ENCODE results near the gene CACNA1C.

Gene CACNA1C

GRCh38 chr12:2283916-2284315, 231.1 kb downstream of the CACNA1C start:
- Histone ChIP-seq H3K36me3 (ENCODE audit: insufficient read depth, low read length) (no peaks in the 10 kb centered on the region), H3K27me3 (ENCODE audit: insufficient read depth, low read length) (peaks cover 14% of the 10 kb centered on the region), H2AFZ (ENCODE audit: low read depth, low read length) (no peak overlapping the region), H3K4me1 (ENCODE audit: insufficient read depth, low read length) (no peaks in the 10 kb centered on the region), H3K9me3 (ENCODE audit: low read length) (no peaks in the 10 kb centered on the region), H3K4me3 (ENCODE audit: low read length) (no peak overlapping the region)

GRCh38 chr12:2284321-2284813, 231.6 kb downstream of the CACNA1C start:
- Histone ChIP-seq H2AFZ (ENCODE audit: low read depth, low read length) (no peak overlapping the region), H3K36me3 (ENCODE audit: insufficient read depth, low read length) (no peaks in the 10 kb centered on the region), H3K27me3 (ENCODE audit: insufficient read depth, low read length) (peaks cover 14% of the 10 kb centered on the region), H3K9me3 (ENCODE audit: low read length) (no peaks in the 10 kb centered on the region), H3K4me1 (ENCODE audit: insufficient read depth, low read length) (no peaks in the 10 kb centered on the region), H3K4me3 (ENCODE audit: low read length) (no peak overlapping the region)

GRCh38 chr12:2284857-2285256, 232.1 kb downstream of the CACNA1C start:
- no peak overlapping the region for H3K4me3 ChIP-seq (ENCODE audit: low read length)
- H3K27me3 ChIP-seq (ENCODE audit: insufficient read depth, low read length), result peaks cover 14% of the 10 kb centered on the region
- H3K9me3 ChIP-seq (ENCODE audit: low read length), result no peaks in the 10 kb centered on the region
- no peaks in the 10 kb centered on the region for H3K4me1 ChIP-seq (ENCODE audit: insufficient read depth, low read length)
- H3K36me3 ChIP-seq (ENCODE audit: insufficient read depth, low read length), result no peaks in the 10 kb centered on the region
- H2AFZ ChIP-seq (ENCODE audit: low read depth, low read length), result no peak overlapping the region

GRCh38 chr12:2285462-2285861, 232.7 kb downstream of the CACNA1C start:
- no peaks in the 10 kb centered on the region for H3K4me1 ChIP-seq (ENCODE audit: insufficient read depth, low read length)
- H3K36me3 ChIP-seq (ENCODE audit: insufficient read depth, low read length), result no peaks in the 10 kb centered on the region
- H3K9me3 ChIP-seq (ENCODE audit: low read length), result no peaks in the 10 kb centered on the region
- H3K4me3 ChIP-seq (ENCODE audit: low read length), result no peak overlapping the region
- H3K27me3 ChIP-seq (ENCODE audit: insufficient read depth, low read length), result peaks cover 14% of the 10 kb centered on the region
- H2AFZ ChIP-seq (ENCODE audit: low read depth, low read length), result no peak overlapping the region

GRCh38 chr12:2286047-2286446, 233.3 kb downstream of the CACNA1C start:
- Histone ChIP-seq H3K4me3 (ENCODE audit: low read length) (no peak overlapping the region), H3K9me3 (ENCODE audit: low read length) (no peaks in the 10 kb centered on the region), H2AFZ (ENCODE audit: low read depth, low read length) (no peak overlapping the region), H3K27me3 (ENCODE audit: insufficient read depth, low read length) (peaks cover 14% of the 10 kb centered on the region), H3K36me3 (ENCODE audit: insufficient read depth, low read length) (no peaks in the 10 kb centered on the region), H3K4me1 (ENCODE audit: insufficient read depth, low read length) (no peaks in the 10 kb centered on the region)

- H3K9me3 ChIP-seq (ENCODE audit: low read length), result no peaks in the 10 kb centered on the region
- H3K27me3 ChIP-seq (ENCODE audit: insufficient read depth, low read length), result peaks cover 14% of the 10 kb centered on the region
- H3K36me3 ChIP-seq (ENCODE audit: insufficient read depth, low read length), result no peaks in the 10 kb centered on the region
- no peak overlapping the region for H2AFZ ChIP-seq (ENCODE audit: low read depth, low read length)
- H3K4me3 ChIP-seq (ENCODE audit: low read length), result no peak overlapping the region
- no peaks in the 10 kb centered on the region for H3K4me1 ChIP-seq (ENCODE audit: insufficient read depth, low read length)
Measured at GRCh38 chr12:2286461-2287131, 233.8 kb downstream of the CACNA1C start.

- no peaks in the 10 kb centered on the region for H3K4me1 ChIP-seq (ENCODE audit: insufficient read depth, low read length)
- peaks cover 14% of the 10 kb centered on the region for H3K27me3 ChIP-seq (ENCODE audit: insufficient read depth, low read length)
- H3K36me3 ChIP-seq (ENCODE audit: insufficient read depth, low read length), result no peaks in the 10 kb centered on the region
- H3K4me3 ChIP-seq (ENCODE audit: low read length), result no peak overlapping the region
- no peak overlapping the region for H2AFZ ChIP-seq (ENCODE audit: low read depth, low read length)
- H3K9me3 ChIP-seq (ENCODE audit: low read length), result no peaks in the 10 kb centered on the region
Measured at GRCh38 chr12:2287151-2287550, 234.4 kb downstream of the CACNA1C start.

GRCh38 chr12:2287589-2287988, 234.8 kb downstream of the CACNA1C start:
- H3K36me3 ChIP-seq (ENCODE audit: insufficient read depth, low read length), result no peaks in the 10 kb centered on the region
- H3K4me1 ChIP-seq (ENCODE audit: insufficient read depth, low read length), result no peaks in the 10 kb centered on the region
- H3K9me3 ChIP-seq (ENCODE audit: low read length), result no peaks in the 10 kb centered on the region
- no peak overlapping the region for H3K4me3 ChIP-seq (ENCODE audit: low read length)
- H2AFZ ChIP-seq (ENCODE audit: low read depth, low read length), result no peak overlapping the region
- H3K27me3 ChIP-seq (ENCODE audit: insufficient read depth, low read length), result peaks cover 14% of the 10 kb centered on the region

- H3K4me1 ChIP-seq (ENCODE audit: insufficient read depth, low read length), result no peaks in the 10 kb centered on the region
Measured at GRCh38 chr12:2288001-2288400, 235.2 kb downstream of the CACNA1C start.

GRCh38 chr12:2288471-2288870, 235.7 kb downstream of the CACNA1C start:
- H3K36me3 ChIP-seq (ENCODE audit: insufficient read depth, low read length), result no peaks in the 10 kb centered on the region
- no peak overlapping the region for H2AFZ ChIP-seq (ENCODE audit: low read depth, low read length)
- no peaks in the 10 kb centered on the region for H3K4me1 ChIP-seq (ENCODE audit: insufficient read depth, low read length)
- H3K9me3 ChIP-seq (ENCODE audit: low read length), result no peaks in the 10 kb centered on the region
- H3K4me3 ChIP-seq (ENCODE audit: low read length), result no peak overlapping the region
- peaks cover 14% of the 10 kb centered on the region for H3K27me3 ChIP-seq (ENCODE audit: insufficient read depth, low read length)

More at GRCh38 chr12:2288001-2288400, 235.2 kb downstream of the CACNA1C start:
- Histone ChIP-seq H3K4me3 (ENCODE audit: low read length) (no peak overlapping the region), H3K9me3 (ENCODE audit: low read length) (no peaks in the 10 kb centered on the region), H3K27me3 (ENCODE audit: insufficient read depth, low read length) (peaks cover 14% of the 10 kb centered on the region), H2AFZ (ENCODE audit: low read depth, low read length) (no peak overlapping the region), H3K36me3 (ENCODE audit: insufficient read depth, low read length) (no peaks in the 10 kb centered on the region)

- no peaks in the 10 kb centered on the region for H3K4me1 ChIP-seq (ENCODE audit: insufficient read depth, low read length)
- H3K27me3 ChIP-seq (ENCODE audit: insufficient read depth, low read length), result peaks cover 14% of the 10 kb centered on the region
- H2AFZ ChIP-seq (ENCODE audit: low read depth, low read length), result no peak overlapping the region
- H3K9me3 ChIP-seq (ENCODE audit: low read length), result no peaks in the 10 kb centered on the region
- H3K36me3 ChIP-seq (ENCODE audit: insufficient read depth, low read length), result no peaks in the 10 kb centered on the region
- H3K4me3 ChIP-seq (ENCODE audit: low read length), result no peak overlapping the region
Measured at GRCh38 chr12:2288875-2289274, 236.1 kb downstream of the CACNA1C start.

- Histone ChIP-seq H3K4me1 (ENCODE audit: insufficient read depth, low read length) (no peaks in the 10 kb centered on the region), H2AFZ (ENCODE audit: low read depth, low read length) (no peak overlapping the region), H3K36me3 (ENCODE audit: insufficient read depth, low read length) (no peaks in the 10 kb centered on the region), H3K27me3 (ENCODE audit: insufficient read depth, low read length) (peaks cover 10% of the 10 kb centered on the region), H3K4me3 (ENCODE audit: low read length) (no peak overlapping the region), H3K9me3 (ENCODE audit: low read length) (no peaks in the 10 kb centered on the region)
Measured at GRCh38 chr12:2289525-2289924, 236.7 kb downstream of the CACNA1C start.

GRCh38 chr12:2290091-2290490, 237.3 kb downstream of the CACNA1C start:
- H2AFZ ChIP-seq (ENCODE audit: low read depth, low read length), result no peak overlapping the region
- no peaks in the 10 kb centered on the region for H3K9me3 ChIP-seq (ENCODE audit: low read length)
- no peaks in the 10 kb centered on the region for H3K4me1 ChIP-seq (ENCODE audit: insufficient read depth, low read length)
- H3K27me3 ChIP-seq (ENCODE audit: insufficient read depth, low read length), result peaks cover 9% of the 10 kb centered on the region
- H3K36me3 ChIP-seq (ENCODE audit: insufficient read depth, low read length), result no peaks in the 10 kb centered on the region
- H3K4me3 ChIP-seq (ENCODE audit: low read length), result no peak overlapping the region

GRCh38 chr12:2290516-2291065, 237.8 kb downstream of the CACNA1C start:
- no peaks in the 10 kb centered on the region for H3K4me1 ChIP-seq (ENCODE audit: insufficient read depth, low read length)

More at GRCh38 chr12:2290516-2291065, 237.8 kb downstream of the CACNA1C start:
- no peaks in the 10 kb centered on the region for H3K36me3 ChIP-seq (ENCODE audit: insufficient read depth, low read length)
- H3K27me3 ChIP-seq (ENCODE audit: insufficient read depth, low read length), result peaks cover 7% of the 10 kb centered on the region
- H2AFZ ChIP-seq (ENCODE audit: low read depth, low read length), result no peak overlapping the region
- H3K4me3 ChIP-seq (ENCODE audit: low read length), result no peak overlapping the region
- H3K9me3 ChIP-seq (ENCODE audit: low read length), result no peaks in the 10 kb centered on the region

Measured in neuron (in vitro differentiated cells).